Endothelial cell of umbilical vein (primary cell): ENCODE measurements around the gene FXR1.
"Not testable (repeated sequence)": the region's sequence is repeated elsewhere in the genome, so short reads cannot be mapped to it uniquely, and the experiment has no call there.

Experiments used
- FOS ChIP-seq: IDR thresholded peaks from 2 replicates; pipeline ENCODE4 v1.6.1; 2011; ENCODE audit warnings: mild to moderate bottlenecking, low read length, moderate library complexity, borderline replicate concordance; ENCODE audit not compliant: insufficient read depth
- POLR2A ChIP-seq: IDR thresholded peaks from 2 replicates; pipeline ENCODE4 v1.6.1; 2012; ENCODE audit warnings: low read depth, mild to moderate bottlenecking, control low read depth, low read length
- POLR2AphosphoS5 ChIP-seq: IDR thresholded peaks from 2 replicates; pipeline ENCODE4 v1.6.1; 2012; ENCODE audit warnings: low read depth, mild to moderate bottlenecking, control low read depth, low read length, moderate library complexity; ENCODE audit not compliant: insufficient read depth
- TF ChIP-seq, protein P1 (sequence below), 2 donors: IDR thresholded peaks; 1 replicate in 1 of 2; 2 replicates in 1 of 2; pipeline ENCODE4 v1.5.1; 2011; ENCODE audit warnings: low read length in 2 of 2, mild to moderate bottlenecking in 2 of 2, moderate library complexity in 2 of 2, control low read depth in 1 of 2, inconsistent platforms in 1 of 2, low read depth in 1 of 2; ENCODE audit not compliant: insufficient read depth in 1 of 2; ENCODE audit errors: extremely low read depth in 1 of 2

GRCh38 chr3:181003469-181003868 is 91.0 kb downstream of the FXR1 start:
- TF ChIP-seq, protein P1, sequence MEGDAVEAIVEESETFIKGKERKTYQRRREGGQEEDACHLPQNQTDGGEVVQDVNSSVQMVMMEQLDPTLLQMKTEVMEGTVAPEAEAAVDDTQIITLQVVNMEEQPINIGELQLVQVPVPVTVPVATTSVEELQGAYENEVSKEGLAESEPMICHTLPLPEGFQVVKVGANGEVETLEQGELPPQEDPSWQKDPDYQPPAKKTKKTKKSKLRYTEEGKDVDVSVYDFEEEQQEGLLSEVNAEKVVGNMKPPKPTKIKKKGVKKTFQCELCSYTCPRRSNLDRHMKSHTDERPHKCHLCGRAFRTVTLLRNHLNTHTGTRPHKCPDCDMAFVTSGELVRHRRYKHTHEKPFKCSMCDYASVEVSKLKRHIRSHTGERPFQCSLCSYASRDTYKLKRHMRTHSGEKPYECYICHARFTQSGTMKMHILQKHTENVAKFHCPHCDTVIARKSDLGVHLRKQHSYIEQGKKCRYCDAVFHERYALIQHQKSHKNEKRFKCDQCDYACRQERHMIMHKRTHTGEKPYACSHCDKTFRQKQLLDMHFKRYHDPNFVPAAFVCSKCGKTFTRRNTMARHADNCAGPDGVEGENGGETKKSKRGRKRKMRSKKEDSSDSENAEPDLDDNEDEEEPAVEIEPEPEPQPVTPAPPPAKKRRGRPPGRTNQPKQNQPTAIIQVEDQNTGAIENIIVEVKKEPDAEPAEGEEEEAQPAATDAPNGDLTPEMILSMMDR (IDR thresholded peaks at IDR 0.05; ENCODE audit: extremely low read depth in 1 of 2, insufficient read depth in 1 of 2, low read depth in 1 of 2, low read length in 2 of 2) = not testable (repeated sequence)
- not testable (repeated sequence) for TF ChIP-seq POLR2A, FOS, POLR2AphosphoS5
